ENCODE data around the gene GTF3C2. TPM values are rescaled to one million over a fixed set of nuclear protein-coding genes. Genes with fewer than 3 reads are reported as not detected.

Gene GTF3C2
- total and polyA plus RNA-seq, 2 of the 13 experiments (the other 11 are each of a cell fraction or from before 2014, with no cell fraction given): 77.5 to 130 TPM

DNA sequence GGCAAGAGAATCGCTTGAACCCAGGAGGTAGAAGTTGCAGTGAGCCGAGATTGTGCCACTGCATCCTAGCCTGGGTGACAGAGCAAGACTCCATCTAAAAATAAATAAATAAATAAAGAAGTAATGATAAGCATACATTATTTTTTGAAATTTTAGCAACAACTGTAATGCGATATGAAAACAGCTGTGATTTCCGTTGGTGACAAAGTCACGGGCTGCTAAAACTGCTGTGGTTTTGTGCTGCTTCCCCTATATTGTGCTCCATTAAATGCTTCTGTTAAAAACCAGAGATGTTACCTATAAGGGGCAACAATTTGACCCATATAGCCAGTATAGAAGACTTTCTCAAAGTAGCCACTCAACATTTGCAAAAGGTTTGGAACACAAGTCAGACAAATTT, 66.0 kb downstream of the GTF3C2 start (continued):
- TF ChIP-seq, protein P1, sequence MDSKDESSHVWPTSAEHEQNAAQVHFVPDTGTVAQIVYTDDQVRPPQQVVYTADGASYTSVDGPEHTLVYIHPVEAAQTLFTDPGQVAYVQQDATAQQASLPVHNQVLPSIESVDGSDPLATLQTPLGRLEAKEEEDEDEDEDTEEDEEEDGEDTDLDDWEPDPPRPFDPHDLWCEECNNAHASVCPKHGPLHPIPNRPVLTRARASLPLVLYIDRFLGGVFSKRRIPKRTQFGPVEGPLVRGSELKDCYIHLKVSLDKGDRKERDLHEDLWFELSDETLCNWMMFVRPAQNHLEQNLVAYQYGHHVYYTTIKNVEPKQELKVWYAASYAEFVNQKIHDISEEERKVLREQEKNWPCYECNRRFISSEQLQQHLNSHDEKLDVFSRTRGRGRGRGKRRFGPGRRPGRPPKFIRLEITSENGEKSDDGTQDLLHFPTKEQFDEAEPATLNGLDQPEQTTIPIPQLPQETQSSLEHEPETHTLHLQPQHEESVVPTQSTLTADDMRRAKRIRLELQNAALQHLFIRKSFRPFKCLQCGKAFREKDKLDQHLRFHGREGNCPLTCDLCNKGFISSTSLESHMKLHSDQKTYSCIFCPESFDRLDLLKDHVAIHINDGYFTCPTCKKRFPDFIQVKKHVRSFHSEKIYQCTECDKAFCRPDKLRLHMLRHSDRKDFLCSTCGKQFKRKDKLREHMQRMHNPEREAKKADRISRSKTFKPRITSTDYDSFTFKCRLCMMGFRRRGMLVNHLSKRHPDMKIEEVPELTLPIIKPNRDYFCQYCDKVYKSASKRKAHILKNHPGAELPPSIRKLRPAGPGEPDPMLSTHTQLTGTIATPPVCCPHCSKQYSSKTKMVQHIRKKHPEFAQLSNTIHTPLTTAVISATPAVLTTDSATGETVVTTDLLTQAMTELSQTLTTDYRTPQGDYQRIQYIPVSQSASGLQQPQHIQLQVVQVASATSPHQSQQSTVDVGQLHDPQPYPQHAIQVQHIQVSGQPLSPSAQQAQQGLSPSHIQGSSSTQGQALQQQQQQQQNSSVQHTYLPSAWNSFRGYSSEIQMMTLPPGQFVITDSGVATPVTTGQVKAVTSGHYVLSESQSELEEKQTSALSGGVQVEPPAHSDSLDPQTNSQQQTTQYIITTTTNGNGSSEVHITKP (CRISPR knock-in tag; IDR thresholded peaks at IDR 0.05; ENCODE audit: low read depth): no peak

DNA sequence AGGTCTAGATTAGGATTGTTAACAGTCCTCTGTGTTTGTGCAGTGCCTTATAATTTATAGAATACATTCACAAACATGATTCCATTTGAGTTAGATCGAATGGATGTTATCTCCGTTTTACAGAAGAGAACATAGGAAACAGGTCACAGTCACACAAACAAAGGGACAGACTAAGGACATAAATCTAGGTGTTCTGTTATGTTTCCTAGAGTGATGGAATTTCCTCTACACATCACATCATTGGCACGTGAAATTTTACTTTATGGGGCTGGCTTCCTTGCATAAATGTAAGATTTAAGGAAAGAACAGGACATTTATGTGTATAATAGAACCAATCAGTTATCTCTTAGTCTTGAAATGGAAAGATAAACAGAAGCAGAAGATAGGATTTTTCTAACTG, 68.0 kb downstream of the GTF3C2 start:
- no peak overlapping the region for H3K9ac ChIP-seq (ENCODE audit: insufficient read depth, low read depth, low read length)
- FAIRE-seq (no peak), ATAC-seq (no peak), DNase-seq (ENCODE audit: low spot score) (no peak)
- H3K79me2 ChIP-seq (ENCODE audit: insufficient read depth, low read length): no peaks in the 10 kb centered on the region
- H3K27ac ChIP-seq (ENCODE audit: extremely low read length, insufficient read depth, low read length): no peak overlapping the region
- BruUV-seq (replicated peaks): no TSS peak
- in situ Hi-C loops (cut with HindIII; ENCODE audit: extremely low pct_ligation_motif_present, low pct_unique_long_range_greater_than_20kb): loop anchor here (10.0 kb wide), 1 partner anchor 324 kb away; no protein-coding TSS in a partner anchor
- no peak overlapping the region for H3K4me3 ChIP-seq (replicated peaks in 1 of 3; ENCODE audit: insufficient read depth in 1 of 3, low read depth in 2 of 3, low read length in 3 of 3)
- H3K9me3 ChIP-seq (ENCODE audit: low read length): no peaks in the 10 kb centered on the region
- H3K4me1 ChIP-seq (ENCODE audit: insufficient read depth, low read length): peaks cover 60% of the 10 kb centered on the region
- no peak overlapping the region for H2AFZ ChIP-seq (ENCODE audit: low read length)
- POLR2A ChIA-PET: no interaction called here
- WGBS (ENCODE audit: low lambda C conversion rate): 13% methylated on average over 3 of the region's 3 CpGs
- CTCF ChIA-PET (ENCODE audit: low intra/inter-chr PET ratio, low total read pairs): no interaction called here
- no peaks in the 10 kb centered on the region for H3K36me3 ChIP-seq (replicated peaks in 1 of 2; ENCODE audit: control insufficient read depth in 1 of 2, insufficient read depth in 2 of 2, low read length in 2 of 2)
- no peak overlapping the region for H3K4me2 ChIP-seq (ENCODE audit: low read depth, low read length)
- intact Hi-C loops (cut with micrococcal nuclease; ENCODE audit: unreplicated experiment): no loop called here
- H4K20me1 ChIP-seq (ENCODE audit: insufficient read depth, low read length): no peaks in the 10 kb centered on the region
- no peaks in the 10 kb centered on the region for H3K27me3 ChIP-seq (ENCODE audit: control insufficient read depth in 1 of 2, insufficient read depth in 2 of 2, low read length in 2 of 2)
- TF ChIP-seq, protein P2, sequence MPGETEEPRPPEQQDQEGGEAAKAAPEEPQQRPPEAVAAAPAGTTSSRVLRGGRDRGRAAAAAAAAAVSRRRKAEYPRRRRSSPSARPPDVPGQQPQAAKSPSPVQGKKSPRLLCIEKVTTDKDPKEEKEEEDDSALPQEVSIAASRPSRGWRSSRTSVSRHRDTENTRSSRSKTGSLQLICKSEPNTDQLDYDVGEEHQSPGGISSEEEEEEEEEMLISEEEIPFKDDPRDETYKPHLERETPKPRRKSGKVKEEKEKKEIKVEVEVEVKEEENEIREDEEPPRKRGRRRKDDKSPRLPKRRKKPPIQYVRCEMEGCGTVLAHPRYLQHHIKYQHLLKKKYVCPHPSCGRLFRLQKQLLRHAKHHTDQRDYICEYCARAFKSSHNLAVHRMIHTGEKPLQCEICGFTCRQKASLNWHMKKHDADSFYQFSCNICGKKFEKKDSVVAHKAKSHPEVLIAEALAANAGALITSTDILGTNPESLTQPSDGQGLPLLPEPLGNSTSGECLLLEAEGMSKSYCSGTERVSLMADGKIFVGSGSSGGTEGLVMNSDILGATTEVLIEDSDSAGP (CRISPR knock-in tag; IDR thresholded peaks at IDR 0.05; ENCODE audit: borderline replicate concordance): no peak
- TF ChIP-seq RCOR2 (CRISPR knock-in tag; IDR thresholded peaks at IDR 0.05) (no peak), POLR2AphosphoS2 (IDR thresholded peaks at IDR 0.05; ENCODE audit: low read depth, low read length) (no peak), SRF (IDR thresholded peaks at IDR 0.05; ENCODE audit: low read depth, low read length) (no peak), ZNF326 (CRISPR knock-in tag; IDR thresholded peaks at IDR 0.05; ENCODE audit: borderline replicate concordance) (no peak), ZBTB49 (CRISPR knock-in tag; IDR thresholded peaks at IDR 0.05; ENCODE audit: borderline replicate concordance) (no peak), PAX8 (CRISPR knock-in tag; IDR thresholded peaks at IDR 0.05; ENCODE audit: borderline replicate concordance) (no peak), GABPB1 (CRISPR knock-in tag; IDR thresholded peaks at IDR 0.05) (no peak), XBP1 (CRISPR knock-in tag; IDR thresholded peaks at IDR 0.05) (no peak), RELA (CRISPR knock-in tag; IDR thresholded peaks at IDR 0.05) (no peak), SALL1 (CRISPR knock-in tag; IDR thresholded peaks at IDR 0.05) (no peak), RARG (CRISPR knock-in tag; IDR thresholded peaks at IDR 0.05; ENCODE audit: low read depth) (no peak), ZNF230 (CRISPR knock-in tag; IDR thresholded peaks at IDR 0.05) (no peak)
- TF ChIP-seq, protein P3, sequence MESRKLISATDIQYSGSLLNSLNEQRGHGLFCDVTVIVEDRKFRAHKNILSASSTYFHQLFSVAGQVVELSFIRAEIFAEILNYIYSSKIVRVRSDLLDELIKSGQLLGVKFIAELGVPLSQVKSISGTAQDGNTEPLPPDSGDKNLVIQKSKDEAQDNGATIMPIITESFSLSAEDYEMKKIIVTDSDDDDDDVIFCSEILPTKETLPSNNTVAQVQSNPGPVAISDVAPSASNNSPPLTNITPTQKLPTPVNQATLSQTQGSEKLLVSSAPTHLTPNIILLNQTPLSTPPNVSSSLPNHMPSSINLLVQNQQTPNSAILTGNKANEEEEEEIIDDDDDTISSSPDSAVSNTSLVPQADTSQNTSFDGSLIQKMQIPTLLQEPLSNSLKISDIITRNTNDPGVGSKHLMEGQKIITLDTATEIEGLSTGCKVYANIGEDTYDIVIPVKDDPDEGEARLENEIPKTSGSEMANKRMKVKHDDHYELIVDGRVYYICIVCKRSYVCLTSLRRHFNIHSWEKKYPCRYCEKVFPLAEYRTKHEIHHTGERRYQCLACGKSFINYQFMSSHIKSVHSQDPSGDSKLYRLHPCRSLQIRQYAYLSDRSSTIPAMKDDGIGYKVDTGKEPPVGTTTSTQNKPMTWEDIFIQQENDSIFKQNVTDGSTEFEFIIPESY (CRISPR knock-in tag; IDR thresholded peaks at IDR 0.05): no peak
